GM19468 (cell line): ENCODE data around the gene CHD5.

Source experiments
- ATAC-seq: cut with Tn5 transposase; IDR thresholded peaks from one replicate; pipeline ENCODE4 v1.9.1; 2021; ENCODE audit warnings: mild to moderate bottlenecking, moderate library complexity, moderate number of reproducible peaks; ENCODE audit not compliant: unreplicated experiment; ENCODE audit errors: extremely low read depth

CHD5 gene

DNA sequence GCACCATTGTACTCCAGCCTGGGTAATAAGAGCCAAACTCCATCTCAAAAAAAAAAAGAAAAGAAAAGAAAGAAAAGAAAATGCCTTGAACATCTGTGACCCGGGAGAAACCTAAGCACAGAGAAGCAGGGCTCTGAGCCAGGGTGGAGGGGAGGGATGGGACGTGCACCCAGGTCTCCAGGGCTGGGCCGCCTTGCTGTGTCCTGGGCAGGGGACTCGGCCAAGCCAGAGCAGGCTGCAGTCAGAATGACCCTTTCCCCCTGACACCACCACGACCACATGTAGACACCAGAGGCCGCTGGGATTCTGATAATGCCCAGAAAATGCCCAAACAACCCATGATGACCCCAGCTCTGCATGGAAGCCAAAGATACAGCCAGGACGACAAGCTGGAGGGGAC, 17.8 kb downstream of the CHD5 start:
- no peak for ATAC-seq

- ATAC-seq: no peak
Observed at GRCh38 chr1:6158181-6158580, 21.9 kb downstream of the CHD5 start.

DNA sequence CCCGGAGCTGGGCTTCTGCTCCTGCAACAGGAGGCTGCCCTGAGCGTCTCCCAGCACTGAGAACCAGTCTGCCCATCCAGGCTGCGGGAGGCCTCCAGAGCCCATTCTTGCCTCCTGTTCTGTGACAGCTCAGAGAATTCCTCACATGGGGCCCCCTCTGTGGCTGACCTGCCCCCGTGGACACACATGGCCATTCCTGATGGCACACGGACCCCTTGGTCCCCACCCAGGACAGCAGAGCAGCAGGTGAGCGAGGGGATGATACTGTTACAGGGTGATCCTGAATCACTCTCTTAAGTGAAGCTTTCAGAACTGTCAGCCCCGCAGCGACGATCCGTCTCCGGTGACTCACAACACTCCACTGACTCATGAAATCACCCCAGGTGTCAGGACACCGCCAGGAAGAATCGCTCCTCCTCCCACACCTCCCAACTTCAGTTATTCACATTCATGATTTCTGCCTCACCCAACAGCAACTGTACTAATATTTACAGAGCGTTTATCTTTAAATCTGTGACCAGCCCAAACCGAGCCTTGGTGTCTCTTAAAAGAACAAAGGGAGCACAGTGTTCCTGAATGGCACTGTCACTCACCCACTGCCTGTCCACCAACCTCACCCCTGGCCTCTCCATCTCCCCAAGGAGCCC, 22.5 kb downstream of the CHD5 start:
- no peak for ATAC-seq

DNA sequence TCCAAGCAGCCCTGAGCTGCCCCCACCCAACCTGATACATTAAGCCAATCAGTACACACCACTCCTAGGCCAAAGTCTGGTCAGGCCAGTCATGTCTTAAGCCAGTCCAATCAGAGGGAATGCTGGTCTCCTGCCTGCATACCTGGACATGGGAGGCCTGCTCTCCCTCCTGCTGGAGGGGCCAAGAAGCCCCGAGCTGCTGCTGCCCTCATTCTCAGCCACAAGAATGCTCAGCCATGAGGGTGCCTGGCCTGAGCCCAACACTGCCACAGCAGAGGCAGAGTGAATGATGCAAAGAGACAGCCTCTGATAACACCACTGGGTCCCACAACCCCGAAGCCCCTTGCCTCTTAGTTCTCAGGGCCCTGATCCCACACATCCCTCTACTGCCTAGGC, 23.0 kb downstream of the CHD5 start:
- no peak for ATAC-seq

DNA sequence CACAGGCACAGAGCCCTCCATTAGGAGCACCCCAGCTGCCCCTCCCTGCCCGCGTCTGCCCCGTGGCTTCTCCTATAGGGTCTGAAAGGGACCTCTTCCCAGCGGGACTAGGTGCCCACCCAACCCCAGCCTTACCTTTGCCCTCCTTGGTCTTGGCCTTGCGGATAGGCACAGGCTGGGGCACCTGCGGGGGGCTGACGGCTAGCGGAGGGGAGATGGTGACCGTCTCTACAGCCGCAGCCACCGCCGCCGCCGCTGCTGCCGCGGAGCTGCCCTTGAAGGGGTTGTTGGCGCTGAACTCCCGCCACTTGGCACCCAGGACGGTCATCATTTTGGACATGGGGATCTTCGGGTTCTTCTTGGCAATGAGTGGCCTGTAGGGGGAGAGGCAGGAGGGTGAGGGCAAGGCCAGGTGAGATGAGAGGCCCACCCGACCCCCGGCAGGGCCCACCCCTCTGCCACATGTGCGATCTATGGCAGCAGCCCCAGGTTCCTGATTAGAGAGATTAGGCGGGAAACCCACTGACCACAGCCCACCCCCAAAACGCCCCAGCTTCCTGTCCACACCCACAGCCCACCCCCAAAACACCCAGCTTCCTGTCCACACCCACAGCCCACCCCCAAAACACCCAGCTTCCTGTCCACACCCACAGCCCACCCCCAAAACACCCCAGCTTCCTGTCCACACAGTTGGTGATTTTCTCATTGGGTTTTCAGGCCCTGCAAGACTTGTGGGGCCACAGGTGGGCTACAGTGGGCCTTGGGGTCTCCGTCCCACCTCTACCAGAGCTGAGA, 25.4 kb downstream of the CHD5 start:
- no peak for ATAC-seq

DNA sequence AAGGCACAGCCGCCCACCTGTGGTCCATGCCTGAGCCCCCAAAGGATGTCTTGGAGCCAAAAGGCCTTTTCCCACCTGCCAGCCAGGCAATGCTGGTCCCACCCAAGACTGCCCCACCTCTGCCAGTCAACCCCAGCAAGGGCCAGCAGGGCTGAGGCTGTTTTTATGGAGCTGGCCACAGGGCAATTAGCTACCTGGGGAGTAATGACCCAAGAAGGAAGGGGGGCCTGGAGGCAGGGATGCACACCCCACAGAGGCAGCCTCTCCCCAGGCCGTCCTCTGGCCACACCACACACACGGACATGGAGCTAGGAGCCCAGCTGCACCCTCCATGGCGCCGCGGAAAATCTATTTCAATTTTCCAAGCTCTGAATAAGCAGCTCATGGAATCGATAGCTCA, 27.2 kb downstream of the CHD5 start:
- no peak for ATAC-seq

DNA sequence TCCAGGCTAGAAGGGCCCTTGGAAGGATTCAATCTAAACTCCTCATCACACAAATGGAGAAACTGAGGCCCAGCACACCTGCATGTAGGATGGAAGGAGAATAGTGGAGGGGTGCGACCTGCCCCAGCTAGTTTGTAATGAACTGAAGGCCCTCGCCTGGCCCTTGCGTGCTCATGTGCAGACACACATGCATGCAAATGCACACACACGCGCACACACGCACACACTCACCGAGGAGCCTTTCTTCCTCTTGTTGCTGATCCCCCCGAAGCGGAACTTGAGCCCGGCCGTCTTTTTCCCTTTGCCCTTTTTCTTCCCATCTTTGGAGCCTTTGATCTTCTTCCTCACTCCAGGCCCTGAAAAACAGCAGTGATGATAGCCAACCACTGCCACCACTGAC, 27.9 kb downstream of the CHD5 start:
- ATAC-seq: no peak

DNA sequence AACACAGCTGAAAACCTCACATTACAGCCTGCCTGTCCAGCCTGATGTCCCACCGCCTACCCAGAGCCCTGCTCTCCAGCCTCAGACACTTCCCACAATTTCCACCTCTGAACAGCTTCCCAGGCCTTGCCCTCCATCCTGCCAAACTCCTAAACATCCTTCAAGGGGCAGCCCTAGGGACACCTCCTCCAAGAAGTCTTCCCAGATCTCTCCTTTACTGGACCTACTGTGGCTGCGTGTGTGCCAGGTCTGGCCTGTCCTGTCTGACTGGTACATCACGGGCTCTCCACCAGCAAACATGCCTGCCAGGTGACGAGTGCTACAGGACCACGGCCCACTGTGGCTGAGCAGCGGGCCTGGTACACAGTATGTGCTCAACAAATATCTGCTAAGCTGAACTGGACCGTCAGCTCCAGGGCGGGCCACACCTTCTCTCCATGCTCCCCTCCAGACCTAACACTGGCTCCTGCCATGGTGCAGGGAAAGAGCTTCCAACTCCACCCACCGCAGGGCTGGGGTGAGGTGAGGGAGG, 28.8 kb downstream of the CHD5 start:
- no peak for ATAC-seq

- ATAC-seq: no peak
Observed at GRCh38 chr1:6150006-6150938, 29.8 kb downstream of the CHD5 start.

GRCh38 chr1:6149597-6149996, 30.5 kb downstream of the CHD5 start:
- no peak for ATAC-seq

DNA sequence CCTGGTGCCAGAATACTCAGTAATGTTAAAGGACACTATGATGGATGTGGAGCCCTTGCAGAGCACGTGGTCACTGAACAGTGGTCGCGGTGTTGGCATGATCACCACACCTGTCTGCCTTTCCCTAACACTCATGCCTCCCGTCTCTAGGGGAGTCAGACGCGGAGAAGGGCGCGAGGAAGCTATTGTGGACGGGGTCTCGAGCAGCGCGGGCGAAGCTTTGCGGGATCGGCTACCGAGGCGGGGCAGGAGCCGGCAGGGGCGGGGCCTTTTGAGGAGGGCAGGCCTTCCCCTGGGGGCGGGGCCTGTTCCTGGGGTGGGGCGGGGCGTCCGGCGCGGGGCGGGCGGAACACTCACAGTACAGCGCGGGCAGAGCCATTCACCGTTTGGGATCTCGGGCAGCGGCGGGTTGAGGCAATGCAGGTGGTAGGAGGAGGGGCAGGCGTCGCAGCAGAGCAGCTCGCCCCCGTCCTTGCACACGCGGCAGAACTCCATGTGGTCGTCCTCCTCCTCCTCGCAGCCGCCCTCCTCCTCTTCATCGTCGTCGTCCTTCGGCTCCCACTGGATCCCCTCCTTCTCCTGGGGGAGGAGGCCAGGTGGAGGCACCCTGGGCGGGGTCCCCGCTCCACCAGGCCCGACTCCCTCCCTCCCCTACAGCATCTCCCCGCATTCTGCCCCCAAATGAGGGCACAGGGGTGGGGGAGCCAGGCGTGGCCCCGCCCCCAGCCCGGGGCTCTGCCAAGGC, 31.5 kb downstream of the CHD5 start:
- no peak for ATAC-seq

GRCh38 chr1:6145864-6146410, 34.2 kb downstream of the CHD5 start:
- no peak for ATAC-seq

GRCh38 chr1:6145396-6145750, 34.7 kb downstream of the CHD5 start:
- ATAC-seq: no peak

DNA sequence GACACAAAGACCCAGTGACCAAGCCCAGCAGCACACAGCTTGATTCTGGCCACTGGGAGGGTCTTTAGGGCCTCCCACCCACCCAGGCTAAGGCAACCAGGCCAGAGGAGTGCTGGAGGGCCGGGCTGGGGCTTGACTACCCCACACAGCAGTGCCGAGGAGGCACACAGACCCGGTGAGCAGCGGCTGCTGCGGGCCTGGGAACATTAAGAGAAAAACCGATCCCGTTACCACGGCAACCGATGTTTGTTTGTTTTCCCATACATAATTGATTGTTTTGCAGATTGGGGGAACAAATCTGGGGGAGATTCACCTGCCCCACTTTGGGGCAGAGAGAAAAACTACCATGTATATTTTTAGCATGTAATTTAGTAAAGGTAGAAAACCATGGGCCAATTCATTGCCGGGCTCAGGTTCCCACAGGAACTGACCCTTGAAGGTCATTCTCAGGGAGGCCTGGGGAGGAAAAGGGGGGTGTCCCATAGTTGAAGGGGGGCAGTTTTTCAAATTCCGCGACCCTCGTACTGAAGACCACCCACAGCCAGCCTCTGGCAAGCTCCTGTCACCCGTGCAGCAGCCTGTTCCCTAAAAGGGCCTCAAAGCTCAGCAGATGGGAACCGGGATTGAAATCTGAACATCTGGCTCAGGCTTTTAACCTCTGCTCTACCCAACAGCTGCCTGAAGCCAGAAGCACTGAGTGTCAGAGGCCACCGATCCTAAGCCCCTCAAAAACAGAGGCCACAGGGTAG, 35.3 kb downstream of the CHD5 start:
- no peak for ATAC-seq

DNA sequence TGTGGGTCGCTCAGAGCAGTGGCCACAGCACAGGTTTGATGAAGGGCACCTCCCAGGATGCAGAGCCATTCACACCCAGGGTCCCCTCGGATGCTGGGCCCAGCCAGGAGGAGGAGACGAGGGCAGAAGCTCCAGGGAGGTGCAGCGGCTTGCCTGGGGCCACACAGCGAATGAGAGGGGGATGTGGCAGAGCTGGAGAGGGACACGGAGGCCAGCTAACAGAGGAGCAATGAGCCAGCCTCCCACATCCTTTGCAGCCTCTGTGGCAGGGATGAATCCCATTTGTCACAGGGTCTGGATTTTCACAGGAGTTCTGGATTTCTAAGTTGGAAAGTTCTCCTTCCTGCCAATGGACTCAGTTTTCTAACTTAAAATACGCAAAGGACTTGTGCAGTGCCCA, 35.9 kb downstream of the CHD5 start:
- ATAC-seq: no peak

DNA sequence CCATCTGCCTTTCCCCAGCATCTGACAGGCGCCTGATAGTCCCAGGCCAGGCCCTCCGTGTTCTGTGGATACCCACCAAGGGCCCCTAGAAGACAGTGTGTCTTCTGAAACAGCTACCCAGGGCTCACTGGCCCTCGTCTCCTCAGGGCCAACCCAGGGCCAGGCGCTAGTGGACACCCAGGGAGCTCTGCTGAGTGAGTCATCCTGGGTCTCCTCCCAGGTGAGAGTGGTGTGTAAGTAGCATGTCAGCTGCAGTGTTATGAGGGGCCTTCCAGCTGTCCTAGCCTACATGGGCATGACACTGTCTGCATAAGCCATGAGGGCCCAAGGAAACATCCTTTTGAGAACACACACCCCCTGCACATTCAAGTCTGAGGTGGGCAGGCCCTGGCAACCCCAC, 36.7 kb downstream of the CHD5 start:
- no peak for ATAC-seq

- no peak for ATAC-seq
Observed at GRCh38 chr1:6142734-6143133, 37.4 kb downstream of the CHD5 start.

DNA sequence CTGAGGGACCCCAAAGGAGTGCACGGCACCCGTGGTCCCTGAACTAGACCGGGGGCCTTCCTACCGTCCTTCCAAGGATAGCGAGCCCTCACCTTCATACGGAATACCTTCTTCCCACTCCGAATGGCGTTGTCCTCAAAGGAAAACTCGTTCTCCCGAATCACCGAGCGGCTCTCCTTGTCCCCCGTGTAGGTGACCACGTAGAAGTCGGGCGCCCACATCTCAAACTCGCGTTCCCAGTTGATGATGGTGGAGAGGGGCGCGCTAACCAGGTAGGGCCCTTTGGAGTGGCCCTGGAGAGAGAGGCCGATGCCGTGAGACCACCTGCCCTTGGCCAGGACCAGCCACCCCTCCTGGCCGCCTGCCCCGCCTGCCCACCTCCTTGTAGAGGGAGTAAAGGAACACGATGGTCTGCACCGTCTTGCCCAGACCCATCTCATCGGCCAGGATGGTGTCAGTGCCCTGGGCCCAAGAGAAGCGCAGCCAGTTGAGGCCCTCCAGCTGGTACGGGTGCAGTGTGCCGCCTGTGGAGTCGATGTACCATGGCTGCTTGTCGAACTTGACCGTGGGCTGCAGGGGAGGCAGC, 38.0 kb downstream of the CHD5 start:
- no peak for ATAC-seq

GRCh38 chr1:6141592-6141991, 38.5 kb downstream of the CHD5 start:
- ATAC-seq: no peak
